HG03378 (cell line): ENCODE data around the gene UBR3.

Source experiments
- ATAC-seq: cut with Tn5 transposase; IDR thresholded peaks from one replicate; pipeline ENCODE4 v1.9.1; 2021; ENCODE audit warnings: mild to moderate bottlenecking, moderate library complexity; ENCODE audit not compliant: unreplicated experiment

UBR3 gene

GRCh38 chr2:169994752-169995151 is 167.5 kb downstream of the UBR3 start:
- no peak for ATAC-seq

GRCh38 chr2:169997140-169997887 is 170.1 kb downstream of the UBR3 start:
- ATAC-seq: no peak

GRCh38 chr2:169999054-169999453 is 171.8 kb downstream of the UBR3 start:
- ATAC-seq: no peak

- no peak for ATAC-seq
Observed at GRCh38 chr2:170002096-170002495, 174.8 kb downstream of the UBR3 start.

- no peak for ATAC-seq
Observed at GRCh38 chr2:170005702-170006101, 178.4 kb downstream of the UBR3 start.

- ATAC-seq: no peak
Observed at GRCh38 chr2:170006587-170007325, 179.5 kb downstream of the UBR3 start.

GRCh38 chr2:170009209-170009608 is 182.0 kb downstream of the UBR3 start:
- ATAC-seq: no peak

DNA sequence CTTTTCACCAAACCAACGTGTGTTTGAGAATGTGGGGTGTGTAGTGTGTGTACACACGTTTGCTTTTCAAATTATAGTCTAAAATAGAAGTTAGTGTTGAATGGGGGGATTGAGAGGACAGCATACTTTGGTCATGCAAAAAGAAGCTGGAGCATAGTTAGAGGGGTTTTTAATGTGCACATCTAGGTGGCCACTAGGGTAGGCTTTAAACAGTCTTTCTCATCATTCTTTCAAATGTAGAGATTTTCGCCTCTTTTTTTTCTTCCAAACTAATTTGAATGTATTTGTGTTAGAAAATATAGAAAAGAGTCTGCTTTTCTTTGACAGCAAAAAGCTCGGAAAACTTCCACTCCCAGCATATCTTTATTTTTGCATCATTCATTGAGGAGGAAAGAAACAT is 185.5 kb downstream of the UBR3 start:
- no peak for ATAC-seq

DNA sequence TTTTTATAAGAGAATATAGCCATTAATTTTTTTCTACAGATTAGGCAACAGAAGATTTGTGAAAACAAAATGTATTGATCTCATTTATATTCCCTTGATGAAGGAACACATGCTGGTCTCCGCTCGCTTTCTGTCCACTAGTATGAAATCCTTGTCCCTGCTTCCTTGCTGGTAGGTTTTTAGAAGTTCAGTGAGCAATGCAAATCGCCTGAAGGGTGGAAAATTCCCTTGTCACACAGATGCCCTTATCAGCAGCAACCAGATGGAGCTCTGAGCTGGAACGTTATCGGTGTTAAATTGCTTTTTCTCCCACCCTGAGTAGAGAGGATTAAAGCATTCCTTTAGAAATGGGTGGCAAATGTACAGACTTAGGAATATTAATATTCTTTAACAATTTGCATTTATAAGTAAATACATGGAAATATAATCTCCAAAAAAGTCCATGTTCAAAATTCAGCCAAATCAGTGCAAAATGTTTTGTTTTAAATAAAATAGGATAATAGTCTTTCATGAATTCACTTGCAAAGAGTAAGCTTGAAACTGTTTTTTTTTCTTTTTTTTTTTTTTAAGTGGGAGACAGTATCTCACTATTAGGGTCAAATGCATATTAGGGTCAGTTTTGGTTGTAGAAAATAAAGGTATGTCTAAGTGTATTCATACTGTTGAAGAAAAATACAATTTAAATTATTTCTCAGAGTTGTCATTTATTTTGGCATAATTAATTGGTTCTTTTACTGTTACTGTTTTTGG is 186.7 kb downstream of the UBR3 start:
- no peak for ATAC-seq

DNA sequence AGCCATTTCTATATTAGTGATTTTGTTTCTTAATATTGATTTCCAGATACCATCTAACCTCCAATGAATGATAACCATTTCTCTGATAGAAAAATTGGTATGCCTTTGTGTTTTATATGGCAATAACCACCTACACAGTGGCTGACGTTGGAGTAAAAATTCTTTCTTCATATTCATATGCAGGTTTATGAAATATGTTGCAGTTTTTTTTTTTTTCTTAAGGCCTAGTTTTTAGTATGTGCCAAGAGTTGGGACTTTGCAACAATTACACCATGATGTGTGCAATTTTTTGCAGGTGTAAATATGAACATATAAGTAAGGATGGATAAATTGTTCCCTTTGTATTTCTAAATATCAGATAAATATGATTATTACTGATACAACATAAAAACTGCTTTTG is 187.5 kb downstream of the UBR3 start:
- no peak for ATAC-seq

GRCh38 chr2:170017860-170018532 is 190.7 kb downstream of the UBR3 start:
- no peak for ATAC-seq

DNA sequence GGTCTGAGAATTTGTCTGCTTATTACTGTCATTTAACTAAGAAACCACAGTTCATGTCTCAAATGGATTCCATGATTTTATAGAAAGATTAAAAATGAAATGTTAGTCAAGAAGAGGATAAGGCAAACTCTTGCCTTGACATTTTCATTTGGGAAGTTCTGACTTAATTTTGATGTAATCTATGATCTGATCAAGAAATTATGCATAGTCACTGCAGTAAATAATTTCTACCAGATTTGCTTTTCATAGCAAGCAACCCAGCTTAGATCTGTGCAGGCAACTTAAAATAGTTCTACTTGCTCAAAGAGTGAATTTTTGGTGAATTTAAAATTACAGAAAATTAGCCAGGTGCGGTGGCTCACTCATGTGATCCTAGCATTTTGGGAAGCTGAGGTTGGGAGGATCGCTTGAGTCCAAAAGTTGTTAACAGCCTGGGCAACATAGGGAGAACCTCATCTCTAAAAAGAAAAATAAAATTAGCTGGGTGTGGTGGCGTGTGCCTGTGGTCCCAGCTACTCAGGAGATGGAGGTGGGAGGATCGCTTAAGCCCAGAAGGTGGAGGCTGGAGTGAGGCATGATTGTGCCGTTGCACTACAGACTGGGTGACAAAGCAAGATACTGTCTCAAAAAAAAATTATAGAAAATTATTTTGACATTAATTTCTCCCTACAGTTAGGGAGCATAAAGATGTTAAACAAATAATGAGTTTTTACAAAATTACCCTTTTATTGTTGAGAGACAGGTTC is 192.0 kb downstream of the UBR3 start:
- no peak for ATAC-seq

DNA sequence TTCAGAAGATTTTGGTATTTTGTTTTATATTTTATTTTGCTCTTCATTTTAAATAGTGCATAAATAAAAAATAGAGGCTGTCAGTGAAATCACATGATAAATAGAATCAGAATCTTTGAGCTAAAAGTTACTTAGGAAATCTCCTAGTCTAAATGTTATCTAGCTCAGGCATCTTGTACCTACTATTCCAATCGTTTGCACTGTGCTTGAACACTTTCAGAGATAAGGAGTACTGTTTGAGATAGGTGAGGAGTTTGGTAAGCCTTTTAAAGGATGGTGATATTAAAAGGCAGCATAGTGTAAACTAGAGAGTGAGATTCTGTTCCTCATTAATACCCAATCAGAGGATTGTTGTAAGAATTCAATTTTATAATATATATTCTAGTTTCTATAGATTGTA is 193.5 kb downstream of the UBR3 start:
- no peak for ATAC-seq

DNA sequence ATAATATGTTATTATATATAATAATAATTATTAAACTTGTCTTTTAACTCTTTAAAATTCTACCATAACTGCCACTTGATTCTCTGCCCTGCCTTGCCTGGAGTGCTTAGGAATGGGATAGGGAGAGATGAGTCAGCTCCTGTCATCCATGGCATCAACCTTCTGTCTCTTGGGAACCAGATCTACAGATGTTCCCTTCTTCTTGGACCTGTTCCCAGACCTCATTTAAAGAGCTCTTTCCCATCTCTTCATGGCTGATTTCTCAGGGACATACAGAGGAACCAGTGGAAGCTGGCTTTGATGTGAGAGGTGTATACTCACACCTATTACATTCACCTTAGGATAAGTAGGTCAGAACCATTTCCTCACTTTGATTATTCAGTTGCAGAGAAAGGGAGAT is 195.4 kb downstream of the UBR3 start:
- ATAC-seq: no peak

- ATAC-seq: no peak
Observed at GRCh38 chr2:170024721-170025120, 197.5 kb downstream of the UBR3 start.

DNA sequence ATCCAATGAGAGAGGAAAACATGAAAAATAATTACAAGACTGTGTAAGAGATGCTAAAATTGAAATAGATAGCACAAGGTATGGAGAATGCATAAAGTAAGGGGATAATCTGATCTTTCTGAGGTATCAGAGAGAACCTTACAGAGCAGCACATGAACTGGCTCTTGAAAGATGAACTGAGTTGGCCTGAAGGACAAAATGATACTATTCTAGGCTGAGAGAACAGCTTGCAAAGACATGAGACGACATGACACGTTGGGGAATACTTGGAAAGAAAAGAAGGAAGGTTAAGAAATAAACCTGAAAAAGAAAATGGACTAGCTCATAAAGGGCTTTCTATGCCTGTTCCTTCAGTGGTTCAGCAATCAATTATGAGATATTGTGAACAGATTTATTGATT is 198.0 kb downstream of the UBR3 start:
- ATAC-seq: no peak

- ATAC-seq: no peak
Observed at GRCh38 chr2:170026361-170026760, 199.1 kb downstream of the UBR3 start.

GRCh38 chr2:170029551-170029950 is 202.3 kb downstream of the UBR3 start:
- no peak for ATAC-seq

GRCh38 chr2:170030040-170030439 is 202.8 kb downstream of the UBR3 start:
- ATAC-seq: no peak

DNA sequence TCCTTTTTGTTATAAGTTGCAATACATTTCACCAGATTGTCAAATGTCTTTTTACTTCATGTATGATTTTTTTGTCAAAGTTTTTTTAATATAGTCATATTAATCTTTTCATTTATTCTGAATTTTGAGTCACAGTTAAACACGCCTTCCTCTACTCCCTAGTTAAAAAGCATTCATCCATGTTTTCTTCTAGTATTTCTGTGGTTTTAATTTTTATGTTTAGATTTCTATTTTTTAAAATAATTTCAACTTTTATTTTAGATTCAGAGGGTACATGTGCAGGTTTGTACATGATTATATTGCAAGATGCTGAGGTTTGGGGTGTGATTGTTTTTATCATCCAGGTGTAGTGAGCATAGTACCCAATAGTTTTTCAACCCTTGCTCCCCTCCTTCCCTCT is 204.0 kb downstream of the UBR3 start:
- no peak for ATAC-seq

- no peak for ATAC-seq
Observed at GRCh38 chr2:170034596-170034995, 207.3 kb downstream of the UBR3 start.
